BE2C (cell line): ENCODE data around the gene HIF1AN. TPM values are rescaled to one million over a fixed set of nuclear protein-coding genes. Genes with fewer than 3 reads are reported as not detected.

Source experiments
- DNase-seq: peaks from one replicate; pipeline ENCODE4 v3.0.0-alpha.2; 2020
- H3K27me3 ChIP-seq: fragments of 250-450 bp; sonication (Bioruptor Pico); 2 replicates; pipeline ENCODE4 v1.5.1; 2020; ENCODE audit warnings: mild to moderate bottlenecking
- H3K36me3 ChIP-seq: fragments of 250-450 bp; sonication (Bioruptor Pico); 2 replicates; pipeline ENCODE4 v1.5.1; 2020; ENCODE audit warnings: mild to moderate bottlenecking
- H3K4me1 ChIP-seq: fragments of 250-450 bp; sonication (Bioruptor Pico); 2 replicates; pipeline ENCODE4 v1.5.1; 2020
- H3K4me3 ChIP-seq: 2 replicates; pipeline ENCODE4 v1.5.1; 2011; ENCODE audit warnings: low read depth, low read length
- H3K9me3 ChIP-seq: fragments of 250-450 bp; sonication (Bioruptor Pico); 2 replicates; pipeline ENCODE4 v1.5.1; 2020
- CTCF ChIP-seq: IDR thresholded peaks from 2 replicates; pipeline ENCODE4 v1.5.1; 2012; ENCODE audit warnings: mild to moderate bottlenecking, low read depth, low read length
- polyA plus RNA-seq: library from polyadenylated mRNA; unstranded; fragments of >200 nt; gene quantifications from one replicate; pipeline ENCODE4 v1.2.1, GENCODE V29; 2012; ENCODE audit warnings: low read depth, missing spikeins; ENCODE audit not compliant: insufficient read length, insufficient read depth

HIF1AN gene
- 16.6 TPM for polyA plus RNA-seq

- H3K4me3 ChIP-seq = peak within 1 kb of the TSS; percentile 85
- DNase-seq = peak; percentile 89
- peaks cover 19% of the 10 kb centered on the region for H3K36me3 ChIP-seq
- peak; percentile 90 for TF ChIP-seq CTCF
- no peaks in the 10 kb centered on the region for H3K4me1 ChIP-seq
- H3K9me3 ChIP-seq = no peaks in the 10 kb centered on the region
- no peaks in the 10 kb centered on the region for H3K27me3 ChIP-seq
Measured at GRCh38 chr10:100535715-100536353, at the start of gene HIF1AN. Gene HIF1AN (plus strand): TSS chr10:100535943. CDS start chr10:100535959, 16 bp downstream.

- H3K36me3 ChIP-seq = no peaks in the 10 kb centered on the region
- peaks cover 14% of the 10 kb centered on the region for H3K27me3 ChIP-seq
- DNase-seq = no peak
- H3K4me1 ChIP-seq = no peaks in the 10 kb centered on the region
- no peak for TF ChIP-seq CTCF
- no peaks in the 10 kb centered on the region for H3K9me3 ChIP-seq
- H3K4me3 ChIP-seq = no peak overlapping the region
Measured at GRCh38 chr10:100487529-100487928, 48.2 kb upstream of the HIF1AN start.

GRCh38 chr10:100489396-100489795 lies 46.3 kb upstream of the HIF1AN start:
- TF ChIP-seq CTCF = no peak
- H3K4me3 ChIP-seq = no peak overlapping the region
- H3K27me3 ChIP-seq = no peaks in the 10 kb centered on the region
- no peaks in the 10 kb centered on the region for H3K9me3 ChIP-seq
- no peak for DNase-seq
- H3K4me1 ChIP-seq = no peaks in the 10 kb centered on the region
- H3K36me3 ChIP-seq = no peaks in the 10 kb centered on the region

GRCh38 chr10:100490531-100490930 lies 45.2 kb upstream of the HIF1AN start:
- H3K36me3 ChIP-seq = no peaks in the 10 kb centered on the region
- TF ChIP-seq CTCF = no peak
- no peak overlapping the region for H3K4me3 ChIP-seq

GRCh38 chr10:100496567-100496966 lies 39.2 kb upstream of the HIF1AN start:
- TF ChIP-seq CTCF = no peak
- Histone ChIP-seq H3K4me3 (no peak overlapping the region), H3K27me3 (no peaks in the 10 kb centered on the region), H3K9me3 (no peaks in the 10 kb centered on the region), H3K36me3 (no peaks in the 10 kb centered on the region), H3K4me1 (no peaks in the 10 kb centered on the region)
- no peak for DNase-seq

More at GRCh38 chr10:100490531-100490930, 45.2 kb upstream of the HIF1AN start:
- Histone ChIP-seq H3K9me3 (no peaks in the 10 kb centered on the region), H3K27me3 (no peaks in the 10 kb centered on the region), H3K4me1 (no peaks in the 10 kb centered on the region)
- no peak for DNase-seq

- Histone ChIP-seq H3K4me3 (no peak overlapping the region), H3K27me3 (no peaks in the 10 kb centered on the region), H3K9me3 (no peaks in the 10 kb centered on the region), H3K4me1 (no peaks in the 10 kb centered on the region), H3K36me3 (no peaks in the 10 kb centered on the region)
- no peak for DNase-seq
- no peak for TF ChIP-seq CTCF
Measured at GRCh38 chr10:100498059-100498458, 37.7 kb upstream of the HIF1AN start.
